HG03432 (cell line): ENCODE data around the gene FAM193A.
"Not testable (repeated sequence)": the region's sequence is repeated elsewhere in the genome, so short reads cannot be mapped to it uniquely, and the experiment has no call there.

Experiments
- ATAC-seq: cut with Tn5 transposase; IDR thresholded peaks from one replicate; pipeline ENCODE4 v1.9.1; 2021; ENCODE audit warnings: mild to moderate bottlenecking, moderate library complexity; ENCODE audit not compliant: unreplicated experiment

The FAM193A gene

GRCh38 chr4:2648159-2648814, 111.8 kb downstream of the FAM193A start:
- no peak for ATAC-seq

- ATAC-seq, result no peak
Observed at GRCh38 chr4:2649604-2650114, 113.2 kb downstream of the FAM193A start.

GRCh38 chr4:2650276-2650675, 113.8 kb downstream of the FAM193A start:
- no peak for ATAC-seq

GRCh38 chr4:2651546-2651945, 115.1 kb downstream of the FAM193A start:
- no peak for ATAC-seq

- no peak for ATAC-seq
Observed at GRCh38 chr4:2651998-2652397, 115.6 kb downstream of the FAM193A start.

- ATAC-seq, result no peak
Observed at GRCh38 chr4:2652415-2653160, 116.1 kb downstream of the FAM193A start.

GRCh38 chr4:2660596-2661211, 124.3 kb downstream of the FAM193A start:
- ATAC-seq, result no peak

- ATAC-seq, result no peak
Observed at GRCh38 chr4:2662598-2662997, 126.2 kb downstream of the FAM193A start.

GRCh38 chr4:2663275-2663674, 126.8 kb downstream of the FAM193A start:
- ATAC-seq, result no peak

- no peak for ATAC-seq
Observed at GRCh38 chr4:2666722-2667247, 130.3 kb downstream of the FAM193A start.

GRCh38 chr4:2667428-2667827, 131.0 kb downstream of the FAM193A start:
- no peak for ATAC-seq

GRCh38 chr4:2671267-2671895, 134.9 kb downstream of the FAM193A start:
- ATAC-seq, result no peak

GRCh38 chr4:2672082-2672481, 135.6 kb downstream of the FAM193A start:
- ATAC-seq, result no peak

- no peak for ATAC-seq
Observed at GRCh38 chr4:2672700-2673099, 136.3 kb downstream of the FAM193A start.

GRCh38 chr4:2673157-2673556, 136.7 kb downstream of the FAM193A start:
- no peak for ATAC-seq

GRCh38 chr4:2679762-2680161, 143.3 kb downstream of the FAM193A start:
- ATAC-seq, result not testable (repeated sequence)

GRCh38 chr4:2684486-2684885, 148.0 kb downstream of the FAM193A start:
- ATAC-seq, result no peak

GRCh38 chr4:2685541-2685940, 149.1 kb downstream of the FAM193A start:
- no peak for ATAC-seq

GRCh38 chr4:2686379-2687265, 150.2 kb downstream of the FAM193A start:
- no peak for ATAC-seq

GRCh38 chr4:2688281-2688680, 151.8 kb downstream of the FAM193A start:
- ATAC-seq, result no peak
